GM12892 (cell line): Measurements from ENCODE around the gene KIAA0753.

ENCODE experiments used
- POLR2A ChIP-seq: IDR thresholded peaks from 2 replicates; pipeline ENCODE4 v1.6.1; 2011; ENCODE audit warnings: low read depth, low read length, control low read depth
- POLR2AphosphoS5 ChIP-seq: IDR thresholded peaks from 2 replicates; pipeline ENCODE4 v1.6.1; 2011; ENCODE audit warnings: low read depth, low read length, control low read depth

- TF ChIP-seq POLR2AphosphoS5 (peak; percentile 98), POLR2A (peak; percentile 97)
These were observed at the start of gene KIAA0753, which contains the start of gene TXNDC17 for GRCh38 chr17:6640536-6641246.
